Measurements from ENCODE around the gene DUSP11. TPM values are rescaled to one million over a fixed set of nuclear protein-coding genes. Genes with fewer than 3 reads are reported as not detected.

DUSP11 gene
- total RNA-seq, 3 donors from 2014 or later, result 18.5 to 22.5 (median 21.0) TPM

- intact Hi-C loops (cut with DNase I, micrococcal nuclease), result no loop called here
- H3K4me3 ChIP-seq, result no peak overlapping the region
- no peaks in the 10 kb centered on the region for H3K9me3 ChIP-seq
- H3K4me1 ChIP-seq (ENCODE audit: low read depth), result peaks cover 12% of the 10 kb centered on the region
- ATAC-seq (no peak), DNase-seq (no peak)
- TF ChIP-seq CTCF (IDR thresholded peaks at IDR 0.05), result no peak
- no peaks in the 10 kb centered on the region for H3K36me3 ChIP-seq (ENCODE audit: low read depth)
These were observed 45.5 kb upstream of the DUSP11 start for GRCh38 chr2:73825408-73825807.

GRCh38 chr2:73823916-73824523 lies 44.1 kb upstream of the DUSP11 start:
- intact Hi-C loops (cut with DNase I, micrococcal nuclease), result no loop called here
- DNase-seq, result peak in 1 of 3 donors; percentile 49
- H3K9me3 ChIP-seq, result no peaks in the 10 kb centered on the region
- peak; percentile 47 for TF ChIP-seq CTCF (IDR thresholded peaks at IDR 0.05)
- H3K4me1 ChIP-seq (ENCODE audit: low read depth), result peaks cover 4% of the 10 kb centered on the region
- H3K4me3 ChIP-seq, result no peak overlapping the region
- peak; percentile 45 for ATAC-seq
- H3K36me3 ChIP-seq (ENCODE audit: low read depth), result no peaks in the 10 kb centered on the region

- H3K4me1 ChIP-seq (ENCODE audit: low read depth), result peaks cover 4% of the 10 kb centered on the region
- H3K4me3 ChIP-seq, result no peak overlapping the region
- TF ChIP-seq CTCF (IDR thresholded peaks at IDR 0.05), result no peak
- intact Hi-C loops (cut with DNase I, micrococcal nuclease), result no loop called here
- H3K9me3 ChIP-seq, result no peaks in the 10 kb centered on the region
- H3K36me3 ChIP-seq (ENCODE audit: low read depth), result no peaks in the 10 kb centered on the region
- ATAC-seq (no peak), DNase-seq (no peak)
These were observed 43.5 kb upstream of the DUSP11 start for GRCh38 chr2:73823416-73823815.

- Histone ChIP-seq H3K36me3 (ENCODE audit: low read depth) (no peaks in the 10 kb centered on the region), H3K9me3 (no peaks in the 10 kb centered on the region), H3K4me3 (no peak overlapping the region), H3K4me1 (ENCODE audit: low read depth) (peaks cover 4% of the 10 kb centered on the region)
- intact Hi-C loops (cut with DNase I, micrococcal nuclease), result no loop called here
- no peak for DNase-seq
- no peak for TF ChIP-seq CTCF (IDR thresholded peaks at IDR 0.05)
- no peak for ATAC-seq
These were observed 43.1 kb upstream of the DUSP11 start for GRCh38 chr2:73822991-73823390.

GRCh38 chr2:73822276-73822675 lies 42.4 kb upstream of the DUSP11 start:
- intact Hi-C loops (cut with DNase I, micrococcal nuclease), result no loop called here
- ATAC-seq, result no peak
- Histone ChIP-seq H3K9me3 (no peaks in the 10 kb centered on the region), H3K4me3 (no peak overlapping the region), H3K36me3 (ENCODE audit: low read depth) (no peaks in the 10 kb centered on the region), H3K4me1 (ENCODE audit: low read depth) (peaks cover 4% of the 10 kb centered on the region)
- TF ChIP-seq CTCF (IDR thresholded peaks at IDR 0.05), result no peak
- DNase-seq, result no peak

GRCh38 chr2:73821669-73822068 lies 41.8 kb upstream of the DUSP11 start:
- Histone ChIP-seq H3K9me3 (no peaks in the 10 kb centered on the region), H3K4me1 (ENCODE audit: low read depth) (peaks cover 4% of the 10 kb centered on the region), H3K4me3 (no peak overlapping the region), H3K36me3 (ENCODE audit: low read depth) (no peaks in the 10 kb centered on the region)
- no peak for DNase-seq
- ATAC-seq, result no peak
- intact Hi-C loops (cut with DNase I, micrococcal nuclease), result no loop called here
- no peak for TF ChIP-seq CTCF (IDR thresholded peaks at IDR 0.05)

Data from mucosa of descending colon (tissue), 3 donors.